Measurements from ENCODE around the gene BSG.

The BSG gene

DNA sequence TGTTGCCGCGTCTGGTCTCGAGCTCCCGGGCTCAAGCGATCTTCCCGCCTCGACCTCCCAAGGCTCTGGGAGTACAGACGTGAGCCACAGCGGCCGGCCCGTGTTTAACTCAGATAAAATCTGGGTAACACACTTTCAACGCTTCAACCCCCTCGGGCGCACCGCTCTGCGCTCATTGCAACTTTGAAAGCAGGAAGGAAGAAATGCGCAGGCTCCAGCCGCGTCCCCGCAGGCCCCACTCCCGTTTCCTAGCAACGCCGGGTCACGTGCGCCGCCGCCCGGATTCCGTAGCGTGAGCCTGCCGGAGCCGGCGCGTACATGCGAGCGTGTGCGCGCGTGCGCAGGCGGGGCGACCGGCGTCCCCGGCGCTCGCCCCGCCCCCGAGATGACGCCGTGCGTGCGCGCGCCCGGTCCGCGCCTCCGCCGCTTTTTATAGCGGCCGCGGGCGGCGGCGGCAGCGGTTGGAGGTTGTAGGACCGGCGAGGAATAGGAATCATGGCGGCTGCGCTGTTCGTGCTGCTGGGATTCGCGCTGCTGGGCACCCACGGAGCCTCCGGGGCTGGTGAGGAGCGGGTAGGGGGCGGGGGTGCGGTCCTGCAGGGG is at the start of gene BSG:
Gene BSG, plus strand, starts transcription at position 457 of the 603 bp plus-strand sequence. Its CDS starts 39 bp downstream, at position 496.
- DNase-seq = peak; percentile 98

DNA sequence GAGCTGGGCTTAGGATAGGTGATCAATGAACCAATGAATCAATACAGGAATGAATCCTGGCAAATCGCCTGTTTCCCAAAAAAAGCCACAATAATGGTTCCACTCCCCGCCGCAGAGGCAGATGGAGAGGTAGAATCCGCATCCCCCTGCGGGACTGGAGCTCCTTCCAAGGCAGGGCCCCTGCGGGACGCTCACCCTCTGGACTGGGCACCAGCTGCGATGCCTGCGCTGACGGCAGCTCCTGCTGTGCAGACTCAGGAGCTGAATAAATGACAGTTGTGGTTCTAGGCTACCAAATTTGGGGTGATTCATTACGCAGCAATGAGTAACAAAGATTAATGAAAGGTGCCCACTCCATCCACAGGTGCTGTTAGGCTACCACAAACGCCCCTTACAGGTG is 49.7 kb upstream of the BSG start:
- DNase-seq = no peak

DNA sequence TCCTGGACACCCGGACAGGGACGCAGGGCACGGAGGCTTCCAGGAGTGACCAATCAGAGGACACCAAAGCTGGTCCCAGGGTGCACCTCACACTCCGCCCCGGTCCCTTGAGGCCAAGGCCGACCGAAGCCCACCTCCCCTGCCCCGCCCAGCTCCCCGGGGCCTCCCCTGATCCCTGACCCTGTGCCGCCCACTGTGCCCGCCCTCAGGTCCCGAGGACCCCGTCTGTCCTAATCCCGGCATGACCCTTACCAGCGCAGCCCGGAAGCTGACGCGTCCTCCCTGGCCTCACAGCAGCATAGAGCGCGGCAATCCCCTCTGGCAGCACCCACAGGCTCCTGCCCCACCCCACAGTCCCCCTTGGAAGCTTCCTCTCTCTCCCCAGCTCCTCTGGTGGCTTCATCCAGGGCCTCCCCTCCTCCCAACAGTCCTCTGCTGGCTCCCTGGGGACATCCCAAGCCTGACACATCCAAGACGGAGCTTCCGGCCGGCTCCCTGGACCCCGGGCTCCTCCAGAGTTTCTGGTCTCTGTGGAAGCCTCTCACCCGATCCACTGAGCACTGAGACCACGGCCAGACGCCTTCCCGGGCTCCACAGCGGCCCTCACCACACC is 48.2 kb upstream of the BSG start:
- no peak for DNase-seq

DNA sequence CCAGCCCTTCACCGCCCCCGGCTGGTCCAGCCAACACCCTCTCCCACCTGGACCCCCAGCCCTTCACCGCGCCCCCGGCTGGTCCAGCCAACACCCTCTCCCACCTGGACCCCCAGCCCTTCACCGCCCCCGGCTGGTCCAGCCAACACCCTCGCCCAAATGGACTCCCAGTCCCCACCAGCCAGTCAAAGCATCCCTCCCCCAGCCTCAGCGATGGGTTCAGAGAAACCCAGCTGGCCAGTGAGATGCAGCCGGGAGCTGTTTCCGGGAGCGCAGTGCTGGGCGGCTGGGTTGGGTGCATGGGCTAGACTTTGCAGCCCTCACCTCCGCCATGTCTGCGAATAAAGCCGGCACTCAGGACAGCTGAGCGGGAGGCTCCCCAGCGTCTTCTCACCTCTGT is 47.4 kb upstream of the BSG start:
- no peak for DNase-seq

DNA sequence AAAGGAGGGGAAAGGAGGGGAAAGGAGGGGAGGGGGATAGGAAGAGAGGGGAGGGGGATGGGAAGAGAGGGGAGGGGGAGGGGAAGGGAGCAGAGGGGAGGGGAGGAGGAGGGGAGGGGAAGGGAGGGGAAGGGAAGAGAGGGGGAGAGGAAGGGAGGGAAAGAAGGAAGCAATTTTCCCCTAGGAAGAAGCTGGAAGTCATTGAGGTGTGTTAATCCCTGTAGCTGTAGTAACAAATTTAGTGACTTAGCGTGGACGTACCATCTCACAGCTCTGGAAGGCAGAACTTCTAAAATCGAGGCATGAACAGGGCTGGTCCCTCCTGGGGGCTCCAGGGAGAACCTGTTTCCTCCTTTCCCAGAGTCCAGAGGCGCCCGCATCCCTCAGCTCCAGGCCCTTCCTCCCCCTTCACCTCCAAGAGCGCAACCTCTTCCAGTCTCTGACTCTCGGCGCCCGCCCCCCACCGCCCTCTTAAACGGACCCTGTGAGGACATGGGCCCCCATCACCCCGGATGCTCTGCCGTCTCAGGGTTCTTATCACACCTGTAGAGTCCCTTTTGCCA is 46.5 kb upstream of the BSG start:
- DNase-seq = no peak

DNA sequence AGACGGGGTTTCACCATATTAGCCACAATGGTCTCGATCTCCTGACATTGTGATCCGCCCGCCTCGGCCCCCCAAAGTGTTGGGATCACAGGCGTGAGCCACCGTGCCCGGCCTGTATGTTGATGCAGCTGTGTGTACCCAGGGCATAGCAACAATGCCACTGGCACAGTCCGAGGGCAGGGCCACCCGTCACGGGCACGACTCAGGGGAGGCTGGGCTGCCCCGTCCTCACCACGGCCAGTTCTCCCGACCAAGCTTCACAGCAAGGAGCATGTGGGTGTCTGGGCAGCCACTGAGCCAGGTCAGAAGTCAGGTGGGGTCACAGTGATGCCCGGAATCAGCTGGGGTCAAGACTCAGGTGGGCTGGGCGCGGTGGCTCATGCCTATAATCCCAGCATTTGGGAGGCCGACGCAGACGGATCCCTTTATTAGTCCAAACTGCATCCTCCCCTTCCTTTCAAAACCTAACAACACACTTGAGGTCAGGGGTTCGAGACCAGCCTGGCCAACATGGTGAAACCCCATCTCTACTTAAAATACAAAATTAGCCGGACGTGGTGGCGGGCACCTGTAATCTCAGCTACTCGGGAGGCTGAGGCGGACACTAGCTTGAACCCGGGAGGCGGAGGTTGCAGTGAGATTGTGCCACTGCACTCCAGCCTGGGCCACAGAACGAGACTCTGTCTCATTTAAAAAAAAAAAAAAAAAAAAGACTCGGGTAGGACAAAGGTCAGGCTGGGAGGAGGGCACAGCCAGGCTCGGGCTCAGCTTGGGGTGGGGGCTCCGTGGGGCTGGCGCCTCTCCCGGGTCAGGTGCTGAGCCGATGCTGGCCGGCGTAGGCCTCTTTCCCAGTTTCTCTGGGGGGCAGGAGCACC is 42.0 kb upstream of the BSG start:
- no peak for DNase-seq

DNA sequence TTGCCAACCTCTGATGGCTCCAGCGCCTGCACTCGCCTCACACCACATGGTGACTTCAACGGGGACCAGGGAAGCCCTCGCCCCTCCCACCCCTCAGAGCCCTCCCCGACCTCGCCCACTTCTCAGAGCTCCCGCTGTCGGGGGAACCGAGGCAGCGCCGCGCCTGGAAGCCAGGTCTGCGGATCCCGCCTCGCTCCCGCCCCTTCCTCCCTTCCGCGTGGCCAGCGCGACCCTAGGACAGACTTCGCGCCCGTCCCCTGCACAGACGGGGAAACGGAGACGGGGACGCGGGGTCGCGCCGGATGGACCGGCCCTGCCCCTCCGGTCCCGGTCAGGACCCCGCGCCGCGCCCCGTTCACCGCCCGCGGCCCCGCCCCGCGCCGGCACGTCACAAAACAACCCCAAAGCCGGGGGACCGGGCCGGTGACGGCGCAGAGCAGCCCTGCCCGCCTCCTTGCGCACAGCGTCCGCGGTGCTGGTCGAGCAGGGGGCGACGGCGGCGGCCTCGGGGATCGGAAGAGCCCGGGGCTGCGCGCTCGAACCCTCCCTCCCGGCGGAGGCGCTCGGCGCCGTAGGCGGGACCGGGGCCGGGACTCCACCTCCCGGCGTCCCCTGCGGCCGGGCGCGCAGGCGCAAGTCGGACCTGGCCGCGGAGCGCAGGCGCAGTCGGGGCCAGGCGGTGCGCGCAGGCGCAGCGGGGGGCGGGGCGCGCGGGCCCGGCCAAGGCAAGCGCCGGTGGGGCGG is 41.2 kb upstream of the BSG start:
- DNase-seq = peak; percentile 94

DNA sequence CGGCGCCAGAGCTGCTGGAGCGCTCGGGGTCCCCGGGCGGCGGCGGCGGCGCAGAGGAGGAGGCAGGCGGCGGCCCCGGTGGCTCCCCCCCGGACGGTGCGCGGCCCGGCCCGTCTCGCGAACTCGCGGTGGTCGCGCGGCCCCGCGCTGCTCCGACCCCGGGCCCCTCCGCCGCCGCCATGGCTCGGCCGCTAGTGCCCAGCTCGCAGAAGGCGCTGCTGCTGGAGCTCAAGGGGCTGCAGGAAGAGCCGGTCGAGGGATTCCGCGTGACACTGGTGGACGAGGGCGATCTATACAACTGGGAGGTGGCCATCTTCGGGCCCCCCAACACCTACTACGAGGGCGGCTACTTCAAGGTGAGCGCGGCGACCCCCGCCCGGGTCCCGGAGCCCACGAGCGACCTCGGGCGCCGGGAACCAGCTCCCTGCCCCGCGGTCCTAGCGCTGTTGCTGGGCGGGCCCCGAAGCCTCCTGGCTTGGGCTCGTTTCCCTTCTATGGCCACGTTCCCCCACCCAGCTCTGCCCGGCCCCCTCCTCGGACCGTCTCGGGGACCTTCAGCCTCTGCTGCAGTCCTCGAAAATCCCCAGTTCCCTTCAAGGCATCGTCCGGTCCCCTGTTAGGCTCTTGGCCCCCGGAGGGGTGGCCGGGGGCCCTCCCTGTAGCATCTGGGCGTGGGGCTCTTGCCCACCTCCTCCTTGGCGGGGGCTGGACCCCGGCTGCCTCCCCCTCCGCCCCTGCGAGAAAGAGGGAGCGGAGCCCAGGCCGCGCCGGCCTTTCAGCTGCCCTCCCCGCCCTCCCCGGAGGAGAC is 40.4 kb upstream of the BSG start, which contains the start of gene CDC34:
Gene CDC34, plus strand, starts transcription at position 8 of the 808 bp plus-strand sequence. Its CDS starts 172 bp downstream, at position 180.
- DNase-seq = no peak

DNA sequence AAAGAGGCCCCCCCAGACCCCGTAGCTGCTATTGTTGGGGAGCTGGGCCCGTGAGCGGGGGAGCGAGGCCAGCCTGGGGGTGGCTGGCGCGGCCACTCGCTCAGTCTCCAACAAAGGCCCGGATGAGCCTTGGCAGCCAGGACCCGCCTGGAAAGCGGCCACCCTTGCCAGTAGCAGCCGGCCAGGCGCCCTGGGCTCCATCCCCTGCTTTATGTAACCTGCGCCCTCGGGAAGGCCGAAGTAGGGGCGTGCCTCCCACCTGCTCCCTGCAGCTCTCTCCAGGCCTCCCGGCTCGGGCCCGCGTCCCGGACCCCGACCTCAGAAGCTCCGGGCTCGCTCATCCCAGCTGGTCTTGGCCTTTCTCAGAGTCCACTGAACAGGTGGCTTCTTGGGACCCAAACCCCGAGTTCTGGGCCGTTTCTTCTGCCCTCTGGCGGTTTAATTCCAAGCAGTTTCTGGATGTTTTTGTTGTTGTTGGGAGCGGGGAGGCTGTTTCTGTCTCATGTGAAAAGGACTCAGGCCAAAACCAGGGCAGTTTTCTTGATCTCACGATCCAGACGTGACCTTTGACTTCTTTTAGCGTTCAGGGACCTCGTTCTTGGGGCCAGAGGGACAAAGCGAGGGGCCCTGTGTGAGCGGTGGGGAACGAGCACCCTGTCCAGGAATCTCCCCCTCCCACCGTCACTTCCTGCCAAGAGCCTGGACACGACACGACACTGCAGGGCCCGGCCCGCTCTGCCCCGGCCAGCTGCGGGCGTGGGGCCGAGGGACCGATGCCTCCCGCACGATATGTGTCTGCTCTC is 39.6 kb upstream of the BSG start:
- no peak for DNase-seq

DNA sequence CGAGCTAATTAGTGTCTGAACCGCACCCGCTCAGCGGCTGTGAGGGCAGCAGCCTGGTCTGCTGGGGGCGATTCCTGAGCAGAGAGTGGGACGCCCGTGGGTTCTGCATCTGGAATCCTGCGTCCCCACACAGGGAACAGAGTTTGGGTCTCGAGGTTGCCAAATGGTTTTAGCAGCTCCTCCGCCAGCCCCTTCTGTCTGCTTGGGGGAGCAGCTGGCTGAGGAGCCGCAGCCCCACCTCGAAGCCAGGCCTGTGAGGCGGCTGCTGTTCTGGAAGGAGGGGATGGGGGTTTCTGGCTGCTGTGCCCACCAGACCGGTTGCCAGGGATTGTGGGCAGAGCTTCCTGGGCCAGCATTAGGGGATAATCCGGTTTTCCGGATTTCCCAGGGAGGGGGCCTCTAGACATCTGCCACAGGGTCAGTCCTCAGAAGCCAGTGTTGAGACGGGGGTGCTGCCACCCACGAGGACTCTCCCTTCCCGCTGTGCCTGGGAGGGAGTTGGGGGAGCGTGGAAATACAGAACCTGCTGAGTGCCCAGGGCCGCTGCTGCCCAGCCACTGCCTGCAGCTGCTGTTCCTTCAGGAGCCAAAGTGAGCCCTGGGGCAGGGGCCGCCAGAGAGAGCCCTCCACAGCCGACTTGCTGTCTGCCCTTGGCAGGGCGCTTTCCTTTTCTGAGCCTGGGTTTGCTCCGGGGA is 38.9 kb upstream of the BSG start:
- no peak for DNase-seq

DNA sequence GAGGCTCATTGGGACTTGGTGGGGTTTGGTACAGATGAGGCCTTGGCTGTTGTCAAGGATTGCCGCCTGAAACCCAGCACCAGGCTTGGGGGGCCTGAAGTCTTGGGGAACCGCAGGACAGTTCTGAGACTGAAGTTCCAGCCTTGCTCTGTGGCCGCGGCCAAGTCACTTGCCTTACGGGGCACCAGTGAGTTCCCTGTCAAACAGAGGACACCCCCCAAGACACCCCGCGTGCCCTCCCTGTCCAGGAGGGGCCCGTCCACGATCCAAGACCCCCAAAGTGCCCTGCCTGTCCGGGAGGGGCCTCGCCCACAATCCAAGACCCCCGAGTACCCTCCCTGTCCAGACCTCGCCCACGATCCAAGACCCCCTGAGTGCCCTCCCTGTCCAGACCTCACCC is 38.3 kb upstream of the BSG start:
- DNase-seq = no peak

DNA sequence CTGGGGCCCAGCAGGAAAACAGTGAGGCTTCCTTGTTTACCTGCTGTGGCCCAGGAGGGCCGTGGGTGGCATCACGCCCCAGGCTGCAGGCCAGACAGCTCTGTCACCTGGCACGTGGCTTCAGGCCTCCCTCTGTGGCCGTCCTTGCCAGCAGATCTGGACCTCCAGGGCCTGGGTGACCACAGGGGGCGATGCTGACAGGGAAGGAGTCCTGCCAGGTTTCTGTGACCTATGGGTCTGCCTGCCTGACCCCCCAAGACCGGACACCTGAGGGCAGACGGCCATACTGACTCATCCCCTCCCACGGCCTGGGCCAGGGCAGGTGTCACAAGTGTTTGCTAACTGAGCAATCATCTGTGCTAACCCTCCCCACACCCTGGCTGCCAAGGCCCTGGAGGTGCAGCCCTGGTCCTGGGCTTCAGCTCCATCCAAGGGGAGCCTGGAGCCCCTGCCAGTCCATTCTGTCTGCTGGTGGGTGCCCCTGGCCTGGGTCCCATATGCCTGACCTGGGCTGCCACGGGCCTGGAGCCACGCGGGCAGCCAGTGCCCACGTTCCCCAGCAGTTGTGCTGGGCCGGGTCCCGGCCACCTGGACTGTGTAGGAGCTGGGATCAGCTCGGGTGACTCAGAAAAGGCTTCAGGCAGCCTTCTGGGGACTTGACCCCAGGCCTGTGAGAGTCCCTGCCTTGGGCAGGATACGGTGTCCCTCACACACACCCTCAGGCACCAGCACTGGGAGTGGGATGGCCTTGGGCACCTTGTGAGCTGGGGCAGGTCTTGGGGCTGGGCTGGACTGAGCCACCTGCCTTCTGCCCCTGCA is 37.2 kb upstream of the BSG start:
- DNase-seq = no peak

DNA sequence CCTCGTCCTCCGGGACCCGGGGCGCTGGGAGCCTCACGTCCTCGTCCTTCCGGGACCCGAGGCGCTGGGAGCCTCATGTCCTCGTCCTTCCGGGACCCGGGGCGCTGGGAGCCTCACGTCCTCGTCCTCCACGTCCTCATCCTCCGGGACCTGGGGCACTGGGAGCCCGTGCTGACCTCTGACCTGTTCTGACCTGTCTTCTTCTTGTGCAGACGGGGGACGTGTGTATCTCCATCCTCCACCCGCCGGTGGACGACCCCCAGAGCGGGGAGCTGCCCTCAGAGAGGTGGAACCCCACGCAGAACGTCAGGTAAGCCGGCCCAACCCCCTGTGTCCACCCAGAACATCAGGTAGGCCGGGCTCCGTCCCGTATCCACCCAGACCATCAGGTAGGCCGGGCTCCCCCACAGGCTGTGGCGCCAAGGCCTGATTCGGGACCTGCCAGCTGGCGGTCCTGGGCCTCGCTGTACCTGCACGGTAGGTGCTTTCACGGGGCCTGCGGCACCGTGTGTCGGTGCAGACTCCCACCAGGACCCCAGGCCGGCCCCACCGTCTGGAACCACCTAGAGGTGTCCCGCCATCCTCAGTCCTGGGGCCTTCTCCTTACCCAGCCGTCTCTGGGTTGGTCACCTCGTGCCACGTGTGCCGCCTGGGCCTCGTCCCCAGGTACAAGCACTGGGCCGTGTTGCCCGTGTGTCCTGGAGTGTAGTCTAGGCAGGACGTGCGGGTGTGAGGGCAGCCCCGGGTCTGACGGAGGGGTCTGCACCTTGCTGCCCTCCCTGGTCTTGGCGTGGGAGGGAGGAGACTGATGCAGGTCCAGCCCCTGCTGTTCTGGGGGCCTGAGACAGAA is 36.1 kb upstream of the BSG start:
- no peak for DNase-seq

DNA sequence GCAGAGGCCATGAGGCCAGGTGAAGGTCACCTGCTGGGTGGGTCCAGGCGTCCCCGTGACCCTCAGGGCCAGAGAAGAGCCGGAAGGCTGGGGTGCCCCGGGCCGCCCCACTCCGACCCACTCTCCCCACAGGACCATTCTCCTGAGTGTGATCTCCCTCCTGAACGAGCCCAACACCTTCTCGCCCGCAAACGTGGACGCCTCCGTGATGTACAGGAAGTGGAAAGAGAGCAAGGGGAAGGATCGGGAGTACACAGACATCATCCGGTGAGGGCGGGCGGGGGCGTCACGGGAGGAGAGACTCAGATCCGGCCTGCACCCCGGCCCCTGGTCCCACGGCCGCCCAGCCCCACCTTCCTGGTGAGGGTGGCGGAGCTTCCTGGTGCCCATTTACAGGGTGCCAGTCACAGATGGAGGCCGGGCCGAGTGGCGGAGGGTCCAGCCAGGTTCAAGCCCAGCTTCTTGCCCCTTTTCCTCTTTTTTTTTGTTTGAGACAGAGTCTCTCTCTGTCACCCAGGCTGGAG is 35.5 kb upstream of the BSG start:
- no peak for DNase-seq

DNA sequence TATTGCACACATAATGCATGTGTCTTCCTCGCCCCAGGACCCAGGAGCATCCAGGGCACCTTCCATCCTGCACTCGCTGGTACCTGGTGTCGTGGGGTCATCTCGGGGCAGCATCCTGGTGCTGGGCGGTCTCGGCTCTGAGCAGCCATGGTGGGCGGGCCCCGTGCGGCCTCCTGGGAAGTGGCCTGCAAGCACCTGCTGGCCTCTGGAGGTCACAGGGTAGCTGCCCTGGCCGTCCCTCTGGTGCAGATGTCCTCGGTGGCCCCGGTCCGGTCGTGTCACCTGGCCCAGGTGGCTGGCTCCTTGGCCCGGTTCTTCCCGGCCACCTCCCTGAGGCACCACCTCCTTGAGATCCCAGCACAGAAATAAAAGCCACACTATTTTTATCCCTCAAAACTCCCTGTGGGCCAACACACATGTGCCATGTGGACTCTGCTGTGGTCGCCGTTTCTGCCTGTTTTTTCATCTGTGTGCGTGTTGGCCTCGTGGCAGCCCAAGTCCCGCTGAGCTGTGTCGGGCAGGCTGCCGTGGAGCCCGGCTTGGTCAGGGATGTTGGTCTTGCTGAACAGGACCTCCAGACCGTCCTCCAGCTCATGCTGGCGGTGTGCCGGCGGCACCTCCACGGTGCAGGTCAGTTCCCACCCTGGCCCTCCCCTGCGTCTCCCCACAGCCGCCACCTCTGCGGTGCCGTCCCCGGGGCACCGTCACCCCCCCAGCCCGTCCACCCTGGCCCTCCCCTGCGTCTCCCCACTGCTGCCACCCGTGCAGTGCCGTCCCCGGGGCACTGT is 33.6 kb upstream of the BSG start:
- DNase-seq = no peak

DNA sequence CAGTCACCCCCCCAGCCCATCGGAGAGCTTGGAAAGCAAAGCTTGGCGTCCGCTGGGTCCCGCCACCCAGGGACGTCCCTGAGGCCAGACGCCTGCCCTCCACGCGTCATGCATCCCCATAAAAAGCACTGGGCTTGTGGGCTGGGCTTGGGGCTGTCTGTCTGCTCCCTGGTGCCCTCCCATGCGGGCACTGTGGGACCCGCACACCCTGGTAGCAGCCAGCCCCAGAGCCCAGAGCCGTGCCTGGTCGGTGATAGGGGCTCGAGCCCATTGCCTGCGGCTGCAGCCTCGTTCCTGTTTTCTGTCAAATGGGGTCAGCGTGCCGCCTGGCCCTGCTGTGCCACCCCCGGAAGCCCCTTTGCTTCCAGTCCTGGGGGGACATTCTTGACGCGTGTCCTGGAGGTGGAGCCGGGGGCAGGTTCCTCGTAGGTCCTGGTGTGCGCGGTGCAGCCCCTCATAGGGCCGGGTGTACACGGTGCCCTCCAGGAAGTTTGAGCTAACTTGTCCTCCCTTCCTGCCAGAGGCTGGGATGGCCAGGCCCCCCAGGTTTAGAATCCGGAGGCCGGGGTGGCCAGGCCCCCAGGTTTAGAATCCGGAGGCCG is 32.9 kb upstream of the BSG start:
- DNase-seq = no peak
